Lung (tissue), 12 donors: ENCODE data around the gene ADGRV1. TPM values are rescaled to one million over a fixed set of nuclear protein-coding genes. Genes with fewer than 3 reads are reported as not detected.

Experiments used
- ATAC-seq: fragments of 200-7000 bp; cut with Tn5 transposase; one replicate; pipeline ENCODE4 v1.9.1; 2020; ENCODE audit warnings: moderate number of reproducible peaks; ENCODE audit not compliant: insufficient read depth, low FRiP score
- DNase-seq, 3 donors: peaks; one replicate each; pipeline ENCODE4 v3.0.0-alpha.2; 2013 to 2017
- H3K27ac ChIP-seq, 2 donors: one replicate each; pipeline ENCODE4 v1.5.1; 2013; ENCODE audit warnings: mild to moderate bottlenecking in 2 of 2, moderate library complexity in 2 of 2, control low read depth in 1 of 2, inconsistent platforms in 1 of 2, low read depth in 1 of 2, low read length in 1 of 2
- H3K27me3 ChIP-seq, 3 donors: one replicate each; pipeline ENCODE4 v1.5.1; 2013; ENCODE audit warnings: low read length in 2 of 3; ENCODE audit not compliant: control insufficient read depth in 3 of 3, insufficient read depth in 3 of 3
- H3K36me3 ChIP-seq, 4 donors: one replicate each; pipeline ENCODE4 v1.5.1; 2013; ENCODE audit warnings: low read length in 4 of 4, mild to moderate bottlenecking in 1 of 4, moderate library complexity in 1 of 4; ENCODE audit not compliant: control insufficient read depth in 4 of 4, insufficient read depth in 4 of 4
- H3K4me1 ChIP-seq, 5 donors: one replicate each; pipeline ENCODE4 v1.5.1; 2013; ENCODE audit warnings: low read length in 5 of 5, mild to moderate bottlenecking in 2 of 5, moderate library complexity in 1 of 5; ENCODE audit not compliant: control insufficient read depth in 5 of 5, insufficient read depth in 5 of 5
- H3K4me3 ChIP-seq: one replicate; pipeline ENCODE4 v1.5.1; 2013; ENCODE audit warnings: mild to moderate bottlenecking, control low read depth, moderate library complexity
- H3K9ac ChIP-seq, 2 donors: one replicate each; pipeline ENCODE4 v1.5.1; 2013; ENCODE audit warnings: low read length in 2 of 2, control low read depth in 1 of 2; ENCODE audit not compliant: insufficient read depth in 1 of 2
- H3K9me3 ChIP-seq, 4 donors: one replicate each; pipeline ENCODE4 v1.5.1; 2013; ENCODE audit warnings: low read length in 3 of 4, mild to moderate bottlenecking in 1 of 4, moderate library complexity in 1 of 4; ENCODE audit not compliant: control insufficient read depth in 4 of 4, insufficient read depth in 3 of 4
- WGBS, 2 donors: extraction: QIAGEN DNeasy Blood & Tissue Kit; methylation state at CpG; one replicate each; pipeline ENCODE4 v1.1.7; 2013; 5-methylcytosine and 5-hydroxymethylcytosine counted together
- polyA plus RNA-seq, 2 donors: library from polyadenylated mRNA; stranded (reverse); fragments of 200-250 nt; gene quantifications; one replicate each; pipeline ENCODE4 v1.2.1, GENCODE V29; 2013
- total RNA-seq, 2 donors: library from RNA; depleted of rRNA in 1 of 2; stranded (reverse); fragments of >200 nt in 1 of 2; gene quantifications; one replicate each; pipeline ENCODE4 v1.2.1, GENCODE V29; 2014 to 2021
- TF ChIP-seq, protein P1 (sequence below): IDR thresholded peaks from 2 replicates; pipeline ENCODE4 v1.5.1; 2012; ENCODE audit warnings: mild to moderate bottlenecking; ENCODE audit errors: control extremely low read depth, extremely low read depth
- donor health status: control.
- donor health status: control.
- donor health status: Bipolar disorder and iron deficiency.
- donor health status: healthy.
- donor health status: DM: yes; HTN: yes; CAD: no.

Gene ADGRV1
- total and polyA plus RNA-seq, 4 donors = 3.6 to 66.2 (median 28.2) TPM

DNA sequence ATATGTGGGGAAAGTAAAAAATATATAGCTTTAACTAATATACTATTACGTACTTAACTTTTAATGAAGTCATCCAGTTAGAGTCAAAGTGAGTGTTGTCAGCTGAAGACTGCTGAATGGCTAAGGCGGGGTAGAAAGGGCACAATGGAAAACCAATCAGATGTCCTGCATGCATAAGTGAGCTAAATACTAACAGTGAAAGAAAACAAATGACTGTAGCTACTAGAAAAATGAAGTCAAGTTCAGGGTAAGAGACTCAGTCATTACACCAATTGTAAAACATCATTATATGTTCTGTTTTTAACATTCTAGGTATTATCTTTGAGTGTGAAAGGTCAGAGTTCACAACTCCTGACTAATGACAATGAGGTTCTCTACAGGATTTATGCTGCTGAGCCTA is 295.2 kb downstream of the ADGRV1 start:
- Histone ChIP-seq H3K36me3 (no peaks in the 10 kb centered on the region), H3K9me3 (no peaks in the 10 kb centered on the region), H3K27ac (no peak overlapping the region), H3K27me3 (no peaks in the 10 kb centered on the region), H3K9ac (no peak overlapping the region), H3K4me3 (no peak overlapping the region), H3K4me1 (no peaks in the 10 kb centered on the region)
- 92 to 99% methylated on average over 2 of the region's 2 CpGs for WGBS, 2 donors
- TF ChIP-seq, protein P1, sequence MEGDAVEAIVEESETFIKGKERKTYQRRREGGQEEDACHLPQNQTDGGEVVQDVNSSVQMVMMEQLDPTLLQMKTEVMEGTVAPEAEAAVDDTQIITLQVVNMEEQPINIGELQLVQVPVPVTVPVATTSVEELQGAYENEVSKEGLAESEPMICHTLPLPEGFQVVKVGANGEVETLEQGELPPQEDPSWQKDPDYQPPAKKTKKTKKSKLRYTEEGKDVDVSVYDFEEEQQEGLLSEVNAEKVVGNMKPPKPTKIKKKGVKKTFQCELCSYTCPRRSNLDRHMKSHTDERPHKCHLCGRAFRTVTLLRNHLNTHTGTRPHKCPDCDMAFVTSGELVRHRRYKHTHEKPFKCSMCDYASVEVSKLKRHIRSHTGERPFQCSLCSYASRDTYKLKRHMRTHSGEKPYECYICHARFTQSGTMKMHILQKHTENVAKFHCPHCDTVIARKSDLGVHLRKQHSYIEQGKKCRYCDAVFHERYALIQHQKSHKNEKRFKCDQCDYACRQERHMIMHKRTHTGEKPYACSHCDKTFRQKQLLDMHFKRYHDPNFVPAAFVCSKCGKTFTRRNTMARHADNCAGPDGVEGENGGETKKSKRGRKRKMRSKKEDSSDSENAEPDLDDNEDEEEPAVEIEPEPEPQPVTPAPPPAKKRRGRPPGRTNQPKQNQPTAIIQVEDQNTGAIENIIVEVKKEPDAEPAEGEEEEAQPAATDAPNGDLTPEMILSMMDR = no peak
- DNase-seq (no peak), ATAC-seq (no peak)

DNA sequence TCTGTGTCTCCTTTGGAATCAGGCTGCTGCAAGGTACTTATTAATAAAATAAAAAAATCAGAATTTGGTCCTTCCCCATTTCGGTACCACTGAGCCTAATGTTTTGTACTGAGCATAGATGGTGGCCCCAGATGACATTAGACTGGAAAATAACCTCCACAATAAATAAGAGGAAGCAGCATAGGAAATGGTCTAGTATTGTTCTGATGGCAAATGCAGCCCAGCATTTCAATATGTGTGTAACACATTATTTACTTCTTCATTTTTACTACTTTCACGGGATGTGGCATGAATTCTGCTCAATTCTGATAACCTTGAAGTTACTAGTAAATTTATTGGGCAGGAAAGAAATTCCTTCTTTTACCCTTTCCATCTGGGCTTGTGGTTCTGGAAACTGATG is 295.6 kb downstream of the ADGRV1 start:
- DNase-seq (no peak), ATAC-seq (no peak)
- H3K36me3 ChIP-seq = no peaks in the 10 kb centered on the region
- no peak overlapping the region for H3K9ac ChIP-seq
- WGBS, 2 donors = 11 to 42% methylated on average over 2 of the region's 2 CpGs
- no peaks in the 10 kb centered on the region for H3K4me1 ChIP-seq
- TF ChIP-seq, protein P1 = no peak
- H3K9me3 ChIP-seq = no peaks in the 10 kb centered on the region
- H3K27me3 ChIP-seq = no peaks in the 10 kb centered on the region
- H3K4me3 ChIP-seq = no peak overlapping the region
- H3K27ac ChIP-seq = no peak overlapping the region

DNA sequence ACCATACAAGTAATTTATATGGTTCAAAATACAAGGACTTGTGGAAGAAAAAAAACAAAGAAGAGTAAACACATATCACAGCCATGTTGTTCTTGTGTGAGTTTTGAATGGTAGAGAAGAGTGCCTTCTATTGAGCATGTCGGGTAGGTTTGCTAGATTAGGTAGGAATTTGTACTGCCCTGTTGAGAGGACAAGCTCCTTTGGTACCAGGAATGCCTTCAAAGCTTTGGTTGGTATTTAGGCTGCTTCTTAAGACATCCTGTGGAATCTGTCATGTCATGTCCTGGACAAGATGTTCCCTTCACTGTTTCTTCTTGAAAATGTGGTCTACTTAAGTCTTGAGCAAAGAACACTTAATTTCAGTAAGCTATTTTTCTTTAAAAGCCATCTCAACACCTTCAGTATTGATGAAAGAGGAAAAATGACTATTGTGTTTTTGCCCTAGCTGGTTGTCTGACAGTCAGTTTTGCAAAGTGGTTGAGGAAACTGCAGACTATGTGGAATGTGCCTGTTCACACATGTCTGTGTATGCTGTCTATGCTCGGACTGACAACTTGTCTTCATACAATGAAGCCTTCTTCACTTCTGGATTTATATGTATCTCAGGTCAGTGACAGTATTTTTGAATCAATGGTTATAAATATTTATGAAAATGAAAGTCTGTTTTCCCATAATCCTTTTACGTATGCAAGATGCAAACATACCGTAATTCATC is 296.9 kb downstream of the ADGRV1 start:
- 89 to 90% methylated on average over 4 of the region's 4 CpGs for WGBS, 2 donors

More for the DNA sequence above, 296.9 kb downstream of the ADGRV1 start:
- H3K4me3 ChIP-seq = no peak overlapping the region
- ATAC-seq (no peak), DNase-seq (no peak)
- H3K9me3 ChIP-seq = no peaks in the 10 kb centered on the region
- H3K4me1 ChIP-seq = no peaks in the 10 kb centered on the region
- H3K27me3 ChIP-seq = no peaks in the 10 kb centered on the region
- no peak overlapping the region for H3K27ac ChIP-seq
- H3K9ac ChIP-seq = no peak overlapping the region
- TF ChIP-seq, protein P1 = no peak
- no peaks in the 10 kb centered on the region for H3K36me3 ChIP-seq
